ENCODE results near the gene TIFAB.

TIFAB gene

GRCh38 chr5:135398855-135399793, 53.0 kb downstream of the TIFAB start, which contains the start of gene MACROH2A1:
TSS of gene MACROH2A1 (minus strand) at chr5:135399231. CDS start at chr5:135389093, 10,138 bp downstream.
- H3K4me3 ChIP-seq (ENCODE audit: low read depth, low read length, poor library complexity, severe bottlenecking): peak within 1 kb of the TSS; percentile 93
- H3K4me1 ChIP-seq (ENCODE audit: insufficient read depth, low read length, severe bottlenecking): peaks cover 42% of the 10 kb centered on the region
- no peak for TF ChIP-seq CTCF (IDR thresholded peaks at IDR 0.05; ENCODE audit: low read length)
- no peak for TF ChIP-seq EZH2 (IDR thresholded peaks at IDR 0.05; ENCODE audit: borderline replicate concordance, low read length)
- H3K9me3 ChIP-seq (ENCODE audit: low read length): no peaks in the 10 kb centered on the region
- H3K9me2 ChIP-seq (ENCODE audit: low read depth, low read length): no peaks in the 10 kb centered on the region
- peak within 1 kb of the TSS; percentile 86 for H3K4me2 ChIP-seq (ENCODE audit: low read length)
- H3K79me2 ChIP-seq (ENCODE audit: insufficient read depth, low read length): peaks cover 46% of the 10 kb centered on the region
- H3K27ac ChIP-seq (ENCODE audit: low read depth, low read length, poor library complexity, severe bottlenecking): peak within 1 kb of the TSS; percentile 45
- H4K20me1 ChIP-seq (ENCODE audit: insufficient read depth, low read length): no peaks in the 10 kb centered on the region
- no peaks in the 10 kb centered on the region; the same call in 1 of the 2 replicates for H3K36me3 ChIP-seq (ENCODE audit: insufficient read depth, low read length)
- peak within 1 kb of the TSS; percentile 9; the same call in 1 of the 2 replicates for H2AFZ ChIP-seq (ENCODE audit: low read length)
- no peaks in the 10 kb centered on the region for H3F3A ChIP-seq (ENCODE audit: insufficient read depth, low read length)
- H3K27me3 ChIP-seq (ENCODE audit: insufficient read depth, low read length): no peaks in the 10 kb centered on the region
- H3K9ac ChIP-seq (ENCODE audit: low read length): peak within 1 kb of the TSS; percentile 95

DNA sequence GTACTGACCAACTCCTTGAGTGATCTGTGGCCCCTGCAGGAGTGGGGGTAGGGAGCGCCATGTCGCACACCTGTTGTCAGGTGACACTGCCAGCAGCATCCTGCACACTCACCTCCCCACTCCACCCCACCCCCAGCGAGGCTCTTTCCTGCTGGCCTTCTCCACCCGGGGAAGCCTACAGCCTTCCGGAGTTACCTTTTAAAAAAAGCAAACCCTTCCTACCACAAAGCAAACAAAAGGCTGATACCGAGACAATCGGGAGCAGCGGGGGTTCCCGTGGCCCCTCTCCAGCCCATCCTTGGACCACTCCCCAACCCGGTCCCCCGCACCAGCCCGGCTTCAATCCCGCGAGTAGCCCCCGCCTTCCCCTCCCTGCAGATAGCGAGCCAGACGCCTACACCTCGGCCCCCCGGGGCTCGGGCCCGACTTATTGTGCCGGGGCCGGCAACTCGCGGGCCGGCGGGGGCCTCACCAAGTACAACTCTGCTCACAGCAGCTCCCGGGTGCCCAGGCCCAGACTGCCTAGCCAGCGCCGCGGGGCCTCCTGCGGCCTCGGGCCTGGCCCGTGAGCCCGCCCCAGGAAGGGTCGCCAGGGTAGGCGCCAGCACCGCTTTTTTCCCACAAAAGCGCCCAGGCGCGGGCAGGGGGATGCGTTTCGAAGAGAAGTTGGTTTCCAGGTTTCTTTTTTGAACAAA, 53.8 kb downstream of the TIFAB start:
- Histone ChIP-seq H3K79me2 (ENCODE audit: insufficient read depth, low read length) (peaks cover 54% of the 10 kb centered on the region), H3K36me3 (ENCODE audit: insufficient read depth, low read length) (peaks cover 7% of the 10 kb centered on the region; the same call in 1 of the 2 replicates), H3K9me3 (ENCODE audit: low read length) (no peaks in the 10 kb centered on the region), H2AFZ (ENCODE audit: low read length) (no peak overlapping the region), H3K4me3 (ENCODE audit: low read depth, low read length, poor library complexity, severe bottlenecking) (peak overlapping the region; percentile 93), H3K27me3 (ENCODE audit: insufficient read depth, low read length) (no peaks in the 10 kb centered on the region), H3F3A (ENCODE audit: insufficient read depth, low read length) (no peaks in the 10 kb centered on the region), H3K4me1 (ENCODE audit: insufficient read depth, low read length, severe bottlenecking) (peaks cover 42% of the 10 kb centered on the region), H4K20me1 (ENCODE audit: insufficient read depth, low read length) (no peaks in the 10 kb centered on the region), H3K9me2 (ENCODE audit: low read depth, low read length) (no peaks in the 10 kb centered on the region), H3K9ac (ENCODE audit: low read length) (peak overlapping the region; percentile 95), H3K4me2 (ENCODE audit: low read length) (peak overlapping the region; percentile 86), H3K27ac (ENCODE audit: low read depth, low read length, poor library complexity, severe bottlenecking) (peak overlapping the region; percentile 45)
- TF ChIP-seq EZH2 (IDR thresholded peaks at IDR 0.05; ENCODE audit: borderline replicate concordance, low read length) (no peak), CTCF (IDR thresholded peaks at IDR 0.05; ENCODE audit: low read length) (no peak)

All from OCI-LY1 (cell line).